UCSD-AML1 (cell line): ENCODE data around the gene IFITM10.

ENCODE experiments used
- DNase-seq: peaks from one replicate; lab custom pipeline; 2025; ENCODE audit not compliant: unreplicated experiment; lab: John Stamatoyannopoulos, UW

The IFITM10 gene

GRCh38 chr11:1742371-1742770 lies 8.0 kb downstream of the IFITM10 start:
- DNase-seq = no peak

- DNase-seq = no peak
These were observed 8.7 kb downstream of the IFITM10 start for GRCh38 chr11:1741741-1742140.

GRCh38 chr11:1740786-1741530 lies 9.4 kb downstream of the IFITM10 start:
- DNase-seq = no peak

- no peak for DNase-seq
These were observed 10.8 kb downstream of the IFITM10 start for GRCh38 chr11:1739576-1739975.

- no peak for DNase-seq
These were observed 12.0 kb downstream of the IFITM10 start for GRCh38 chr11:1738380-1738779.

GRCh38 chr11:1737080-1737757 lies 13.2 kb downstream of the IFITM10 start:
- DNase-seq = no peak

- DNase-seq = no peak
These were observed 13.9 kb downstream of the IFITM10 start for GRCh38 chr11:1736447-1736992.

- DNase-seq = no peak
These were observed 15.1 kb downstream of the IFITM10 start for GRCh38 chr11:1735271-1735670.

GRCh38 chr11:1734641-1735081 lies 15.7 kb downstream of the IFITM10 start:
- no peak for DNase-seq

- no peak for DNase-seq
These were observed 16.4 kb downstream of the IFITM10 start for GRCh38 chr11:1733716-1734640.

GRCh38 chr11:1733009-1733715 lies 17.2 kb downstream of the IFITM10 start:
- no peak for DNase-seq

- DNase-seq = no peak
These were observed 17.9 kb downstream of the IFITM10 start for GRCh38 chr11:1732418-1733008.

- DNase-seq = no peak
These were observed 18.8 kb downstream of the IFITM10 start for GRCh38 chr11:1731451-1732059.

- DNase-seq = no peak
These were observed 20.3 kb downstream of the IFITM10 start for GRCh38 chr11:1730059-1730629.

- DNase-seq = no peak
These were observed 20.7 kb downstream of the IFITM10 start for GRCh38 chr11:1729692-1730011.

GRCh38 chr11:1728931-1729691 lies 21.3 kb downstream of the IFITM10 start:
- no peak for DNase-seq

- DNase-seq = no peak
These were observed 22.1 kb downstream of the IFITM10 start for GRCh38 chr11:1728301-1728700.

GRCh38 chr11:1727861-1728260 lies 22.5 kb downstream of the IFITM10 start:
- DNase-seq = no peak
